GM23248 (cell line): ENCODE results near the gene IFNA16.

Experiments used
- EZH2 ChIP-seq: fragments of 200-600 bp; sonication (generic); IDR thresholded peaks from 2 replicates; pipeline ENCODE4 v1.6.1; 2018; ENCODE audit warnings: antibody characterized with exemption, mild to moderate bottlenecking; ENCODE audit not compliant: insufficient read depth, poor library complexity, severe bottlenecking
- EZH2phosphoT487 ChIP-seq: fragments of 200-600 bp; sonication (generic); IDR thresholded peaks from 2 replicates; pipeline ENCODE4 v1.6.1; 2018; ENCODE audit warnings: antibody characterized with exemption, moderate library complexity, mild to moderate bottlenecking, low read depth; ENCODE audit not compliant: insufficient read depth

DNA sequence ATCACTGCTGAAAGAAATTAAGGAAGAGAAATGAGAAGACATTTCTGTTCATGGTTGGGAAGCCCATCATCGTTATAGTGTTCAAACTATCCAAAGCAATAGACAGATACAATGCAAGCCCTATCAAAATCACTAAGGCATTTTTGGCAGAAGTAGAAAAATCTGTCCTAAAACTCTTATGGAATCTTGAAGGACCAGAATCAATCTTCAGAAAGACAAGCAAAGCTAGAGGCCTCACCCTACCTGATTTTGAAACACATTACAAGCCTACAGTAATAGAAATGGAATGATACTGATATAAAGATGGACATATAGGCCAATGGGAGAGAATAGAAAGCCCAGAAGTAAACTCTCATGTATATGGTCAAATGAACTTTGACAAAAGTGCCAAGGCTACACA, 45.8 kb downstream of the IFNA16 start:
- TF ChIP-seq EZH2phosphoT487 (no peak), EZH2 (no peak)
